H1 (cell line): Measurements from ENCODE around the gene KLK4. TPM values are rescaled to one million over a fixed set of nuclear protein-coding genes. Genes with fewer than 3 reads are reported as not detected.

Experiments
- CTCF ChIA-PET: fragments of 300-600 bp; sonication (Branson Sonifier 250); formaldehyde crosslinking; loops from one replicate; lab custom pipeline; 2021; ENCODE audit not compliant: partially characterized antibody; lab: Charles Lee
- POLR2A ChIA-PET: fragments of 300-600 bp; sonication (Branson Sonifier 250); formaldehyde crosslinking; loops from one replicate; lab custom pipeline; 2021; ENCODE audit warnings: inconsistent platforms; ENCODE audit not compliant: partially characterized antibody; lab: Charles Lee
- DNase-seq, 2 experiments: peaks; one replicate each; pipeline versions ENCODE4 v3.0.0 to v3.0.0-alpha.2; 2010 to 2022; ENCODE audit warnings: low spot score in 2 of 2, low read depth in 1 of 2, mixed read lengths in 1 of 2
- FAIRE-seq: peaks from 2 replicates; lab custom pipeline; 2011; peaks lifted over from hg19 to GRCh38; lab: Jason Lieb, UNC
- H2AFZ ChIP-seq: 2 replicates; pipeline ENCODE4 v1.8.1; 2012; ENCODE audit warnings: low read length, inconsistent platforms
- H2AK5ac ChIP-seq: 2 replicates; pipeline ENCODE4 v1.6.1; 2013; ENCODE audit warnings: low read depth, low read length
- H2BK120ac ChIP-seq: replicated peaks from 2 replicates; pipeline ENCODE3; 2013; ENCODE audit warnings: low read depth, low read length, inconsistent platforms
- H2BK12ac ChIP-seq: 2 replicates; pipeline ENCODE4 v1.6.1; 2013; ENCODE audit warnings: low read depth, low read length
- H2BK15ac ChIP-seq: 2 replicates; pipeline ENCODE4 v1.6.1; 2013; ENCODE audit warnings: low read length
- H2BK20ac ChIP-seq: 2 replicates; pipeline ENCODE4 v1.6.1; 2013; ENCODE audit warnings: low read length
- H2BK5ac ChIP-seq: 2 replicates; pipeline ENCODE4 v1.6.1; 2013; ENCODE audit warnings: low read depth, low read length
- H3K14ac ChIP-seq: 2 replicates; pipeline ENCODE4 v1.6.1; 2013; ENCODE audit warnings: inconsistent platforms; ENCODE audit not compliant: insufficient read length
- H3K18ac ChIP-seq: 2 replicates; pipeline ENCODE4 v1.6.1; 2013; ENCODE audit warnings: low read length; ENCODE audit errors: extremely low read depth
- H3K23ac ChIP-seq: 2 replicates; pipeline ENCODE4 v1.6.1; 2013; ENCODE audit warnings: inconsistent platforms; ENCODE audit not compliant: insufficient read length
- H3K23me2 ChIP-seq: 2 replicates; pipeline ENCODE4 v1.6.1; 2013; ENCODE audit warnings: low read depth, low read length
- H3K27ac ChIP-seq: 2 replicates; pipeline ENCODE4 v1.6.1; 2011; ENCODE audit warnings: low read depth, low read length, inconsistent platforms
- H3K27me3 ChIP-seq, 4 experiments: replicated peaks in 1 of 4; 1 replicate in 1 of 4; 2 replicates in 3 of 4; pipeline versions ENCODE4 v1.6.1 to v1.8.1; 2011 to 2013; ENCODE audit warnings: low read length in 3 of 4, mild to moderate bottlenecking in 3 of 4, inconsistent platforms in 2 of 4, mixed read lengths in 2 of 4, moderate library complexity in 1 of 4; ENCODE audit not compliant: control insufficient read depth in 3 of 4, insufficient read depth in 3 of 4; ENCODE audit errors: extremely low read depth in 1 of 4
- H3K36me3 ChIP-seq, 4 experiments: 2 replicates each; pipeline versions ENCODE4 v1.6.1 to v1.8.1; 2011 to 2013; ENCODE audit warnings: mild to moderate bottlenecking in 4 of 4, low read length in 3 of 4, moderate library complexity in 2 of 4, control low read depth in 1 of 4, inconsistent platforms in 1 of 4; ENCODE audit not compliant: insufficient read depth in 4 of 4, control insufficient read depth in 2 of 4
- H3K4ac ChIP-seq: replicated peaks from 2 replicates; pipeline ENCODE3; 2013; ENCODE audit warnings: low read length, low read depth, mixed read lengths, inconsistent platforms; ENCODE audit not compliant: insufficient read length
- H3K4me1 ChIP-seq, 4 experiments: replicated peaks in 1 of 4; 1 replicate in 1 of 4; 2 replicates in 3 of 4; pipeline versions ENCODE4 v1.6.1 to v1.8.1; 2011 to 2013; ENCODE audit warnings: low read length in 3 of 4, inconsistent platforms in 2 of 4, mixed read lengths in 1 of 4; ENCODE audit not compliant: insufficient read depth in 4 of 4, control insufficient read depth in 3 of 4
- H3K4me2 ChIP-seq, 2 experiments: 2 replicates each; pipeline versions ENCODE4 v1.6.1 to v1.8.1; 2011 to 2013; ENCODE audit warnings: low read depth in 2 of 2, low read length in 2 of 2, control low read depth in 1 of 2, inconsistent platforms in 1 of 2, mild to moderate bottlenecking in 1 of 2; ENCODE audit not compliant: insufficient read depth in 1 of 2
- H3K4me3 ChIP-seq, 4 experiments: fragments of 200-600, 300-600 bp in 1 of 4; sonication (generic), shearing (Covaris generic), sonication (Bioruptor Twin) in 1 of 4; 2 replicates each; pipeline versions ENCODE4 v1.5.1 to v1.8.1; 2011 to 2016; ENCODE audit warnings: low read length in 4 of 4, low read depth in 3 of 4, control low read depth in 2 of 4, inconsistent platforms in 2 of 4, mild to moderate bottlenecking in 2 of 4, mixed read lengths in 1 of 4, moderate library complexity in 1 of 4; ENCODE audit not compliant: insufficient read depth in 2 of 4; ENCODE audit errors: extremely low read depth in 1 of 4
- H3K56ac ChIP-seq: replicated peaks from 2 replicates; pipeline ENCODE3; 2013; ENCODE audit warnings: low read depth, mild to moderate bottlenecking, mixed read lengths, low read length, inconsistent platforms; ENCODE audit not compliant: insufficient read length
- H3K79me1 ChIP-seq: 2 replicates; pipeline ENCODE4 v1.6.1; 2013; ENCODE audit warnings: low read depth, low read length, control low read depth
- H3K79me2 ChIP-seq, 2 experiments: 2 replicates each; pipeline versions ENCODE4 v1.6.1 to v1.8.1; 2012 to 2013; ENCODE audit warnings: low read length in 2 of 2, mild to moderate bottlenecking in 2 of 2, inconsistent platforms in 1 of 2; ENCODE audit not compliant: insufficient read depth in 2 of 2, control insufficient read depth in 1 of 2
- H3K9ac ChIP-seq, 4 experiments: replicated peaks in 1 of 4; 1 replicate in 1 of 4; 2 replicates in 3 of 4; pipeline versions ENCODE4 v1.6.1 to v1.8.1; 2011 to 2013; ENCODE audit warnings: low read depth in 3 of 4, low read length in 3 of 4, control low read depth in 2 of 4, mild to moderate bottlenecking in 2 of 4, moderate library complexity in 2 of 4, inconsistent platforms in 1 of 4; ENCODE audit errors: extremely low read depth in 1 of 4
- H3K9me3 ChIP-seq, 2 experiments: 2 replicates each; pipeline versions ENCODE4 v1.6.1 to v1.8.1; 2012 to 2013; ENCODE audit warnings: mild to moderate bottlenecking in 2 of 2, moderate library complexity in 2 of 2, control low read depth in 1 of 2, inconsistent platforms in 1 of 2, low read depth in 1 of 2, low read length in 1 of 2, mixed read lengths in 1 of 2; ENCODE audit not compliant: insufficient read depth in 2 of 2
- H4K20me1 ChIP-seq, 2 experiments: replicated peaks in 1 of 2; 2 replicates each; pipeline versions ENCODE3 to v1.8.1; 2011 to 2013; ENCODE audit warnings: inconsistent platforms in 2 of 2, low read length in 2 of 2, mild to moderate bottlenecking in 1 of 2; ENCODE audit not compliant: insufficient read depth in 2 of 2, control insufficient read depth in 1 of 2
- H4K5ac ChIP-seq: 2 replicates; pipeline ENCODE4 v1.6.1; 2013; ENCODE audit warnings: low read length, low read depth, mixed read lengths, inconsistent platforms; ENCODE audit not compliant: insufficient read length
- H4K8ac ChIP-seq: 2 replicates; pipeline ENCODE4 v1.8.0; 2013; ENCODE audit warnings: mild to moderate bottlenecking, moderate library complexity, low read length, inconsistent platforms; ENCODE audit not compliant: insufficient read depth; ENCODE audit errors: extremely low read depth
- H4K91ac ChIP-seq: replicated peaks from 2 replicates; pipeline ENCODE3; 2013; ENCODE audit warnings: low read length, mixed read lengths, inconsistent platforms; ENCODE audit not compliant: insufficient read length
- KDM1A ChIP-seq: fragments of 200-600, 300-600 bp; sonication (generic); IDR thresholded peaks from 2 replicates; pipeline ENCODE4 v1.7.1; 2016; ENCODE audit warnings: mild to moderate bottlenecking, low read length, borderline replicate concordance
- PHF8 ChIP-seq: fragments of 200-600 bp; sonication (generic); conservative IDR thresholded peaks from 2 replicates; pipeline ENCODE4 v1.7.1; 2012; ENCODE audit warnings: low read depth, mild to moderate bottlenecking, inconsistent platforms, low read length, moderate library complexity
- POLR2AphosphoS5 ChIP-seq: IDR thresholded peaks from 2 replicates; pipeline ENCODE4 v1.6.1; 2011; ENCODE audit warnings: low read depth, low read length
- SIX5 ChIP-seq: IDR thresholded peaks from 2 replicates; pipeline ENCODE4 v1.6.1; 2011; ENCODE audit warnings: mild to moderate bottlenecking, low read depth, low read length
- YY1 ChIP-seq: IDR thresholded peaks from 2 replicates; pipeline ENCODE4 v1.6.1; 2011; ENCODE audit warnings: low read depth, mild to moderate bottlenecking, low read length
- WGBS, 2 experiments: shearing (Covaris generic) in 1 of 2; methylation state at CpG; one replicate each; pipeline versions ENCODE4 v1.1.6 to v1.1.7; 2013 to 2015; ENCODE audit warnings: low lambda C conversion rate in 2 of 2, mixed read lengths in 2 of 2, inconsistent platforms in 1 of 2, low coverage in 1 of 2, missing lambda C conversion rate in 1 of 2; ENCODE audit not compliant: insufficient replicate concordance in 2 of 2, insufficient coverage in 1 of 2, insufficient read length in 1 of 2; ENCODE audit errors: extremely low coverage in 1 of 2, missing lambda C conversion rate in 1 of 2; 5-methylcytosine and 5-hydroxymethylcytosine counted together
- polyA plus RNA-seq, 7 experiments: library from polyadenylated mRNA; depleted of rRNA in 3 of 7; stranded (reverse) in 5 of 7; unstranded in 2 of 7; fragments of >200 nt in 5 of 7; fragments of 200-250 nt in 2 of 7; gene quantifications; 1 replicate in 5 of 7; 2 replicates in 1 of 7; 4 replicates in 1 of 7; pipeline versions ENCODE4 v1.2.1 to v1.2.3, GENCODE V29; 2011 to 2013; ENCODE audit warnings: missing spikeins in 2 of 7, mixed read lengths in 2 of 7
- total RNA-seq: library from RNA; stranded (reverse); fragmentation: NEBNext Ultra II Directional; extraction: Animal tissue kit (Norgen Biotek cat#: 25700); gene quantifications from 2 replicates; pipeline ENCODE4 v1.2.1, GENCODE V29; 2021

Gene KLK4
- total and polyA plus RNA-seq, 2 of the 8 experiments (the other 6 are each of a cell fraction or from before 2014, with no cell fraction given), result 0.44 TPM; not detected in 1

- 90% methylated on average over 6 of the region's 6 CpGs; no CpG with 5 or more reads in 1 of the 2 experiments for WGBS, 2 experiments
- H4K8ac ChIP-seq, result no peak overlapping the region
- CTCF ChIA-PET, result interaction anchor here (1.1 kb wide), 1 partner anchor 13 kb away, joined by 3 read pairs; no protein-coding TSS in a partner anchor
- no peak overlapping the region for H4K5ac ChIP-seq
- no peak overlapping the region for H2BK20ac ChIP-seq
- peak overlapping the region; percentile 10; the same call in 1 of the 2 replicates for H2AK5ac ChIP-seq
- peaks cover 0 to 3% (median 1%) of the 10 kb centered on the region in 4 experiments; a peak in 1 of 7 replicates for H3K27me3 ChIP-seq
- no peak overlapping the region for H3K14ac ChIP-seq
- H4K20me1 ChIP-seq, result peaks cover 0 to 2% of the 10 kb centered on the region in 2 experiments
- no peak overlapping the region for H3K27ac ChIP-seq
- no peak overlapping the region for H3K9ac ChIP-seq
- H3K23ac ChIP-seq, result no peak overlapping the region
- H3K23me2 ChIP-seq, result no peaks in the 10 kb centered on the region
- DNase-seq (no peak), FAIRE-seq (no peak)
- no peaks in the 10 kb centered on the region for H3K79me2 ChIP-seq
- H3K4me3 ChIP-seq, result no peak overlapping the region
- H2BK15ac ChIP-seq, result no peak overlapping the region
- H3K18ac ChIP-seq, result no peak overlapping the region
- H4K91ac ChIP-seq, result peak overlapping the region; percentile 57
- H2BK120ac ChIP-seq, result no peak overlapping the region
- no peaks in the 10 kb centered on the region for H3K36me3 ChIP-seq
- H3K79me1 ChIP-seq, result no peaks in the 10 kb centered on the region
- POLR2A ChIA-PET, result no interaction called here
- no peak overlapping the region for H2AFZ ChIP-seq
- no peak overlapping the region for H3K4ac ChIP-seq
- no peak overlapping the region for H2BK12ac ChIP-seq
- H3K4me2 ChIP-seq, result no peak overlapping the region
- H2BK5ac ChIP-seq, result no peak overlapping the region
- H3K4me1 ChIP-seq, result no peaks in the 10 kb centered on the region
- H3K9me3 ChIP-seq, result peaks cover 23 to 26% of the 10 kb centered on the region in 2 experiments
- no peak overlapping the region for H3K56ac ChIP-seq
- TF ChIP-seq POLR2AphosphoS5 (no peak), PHF8 (no peak), YY1 (no peak), SIX5 (no peak), KDM1A (no peak)
Observed at GRCh38 chr19:50896591-50897190, 14.5 kb downstream of the KLK4 start.
